Measurements from ENCODE around the gene WARS2.

DNA sequence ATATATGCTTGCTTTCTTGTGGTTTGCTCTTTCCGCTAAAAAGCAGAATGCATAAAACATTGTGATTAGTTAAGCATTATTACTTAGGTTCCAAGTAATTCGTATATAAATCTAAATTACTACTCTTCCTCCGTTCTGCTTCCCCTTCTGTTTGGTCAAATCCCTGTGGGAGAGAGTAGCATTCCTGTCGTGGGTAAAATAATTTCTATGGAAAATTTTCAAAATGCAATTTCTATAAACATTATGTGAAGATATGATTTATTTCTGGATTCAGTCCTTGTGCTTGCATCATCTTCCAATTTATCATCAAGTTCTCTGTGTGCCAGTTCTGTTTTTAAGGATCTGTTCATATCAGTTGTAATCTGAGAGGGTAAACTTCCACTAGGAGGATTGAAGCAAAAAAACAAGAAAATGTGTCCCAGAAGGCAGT lies 7.2 kb upstream of the WARS2 start:
- TF ChIP-seq, protein P1, sequence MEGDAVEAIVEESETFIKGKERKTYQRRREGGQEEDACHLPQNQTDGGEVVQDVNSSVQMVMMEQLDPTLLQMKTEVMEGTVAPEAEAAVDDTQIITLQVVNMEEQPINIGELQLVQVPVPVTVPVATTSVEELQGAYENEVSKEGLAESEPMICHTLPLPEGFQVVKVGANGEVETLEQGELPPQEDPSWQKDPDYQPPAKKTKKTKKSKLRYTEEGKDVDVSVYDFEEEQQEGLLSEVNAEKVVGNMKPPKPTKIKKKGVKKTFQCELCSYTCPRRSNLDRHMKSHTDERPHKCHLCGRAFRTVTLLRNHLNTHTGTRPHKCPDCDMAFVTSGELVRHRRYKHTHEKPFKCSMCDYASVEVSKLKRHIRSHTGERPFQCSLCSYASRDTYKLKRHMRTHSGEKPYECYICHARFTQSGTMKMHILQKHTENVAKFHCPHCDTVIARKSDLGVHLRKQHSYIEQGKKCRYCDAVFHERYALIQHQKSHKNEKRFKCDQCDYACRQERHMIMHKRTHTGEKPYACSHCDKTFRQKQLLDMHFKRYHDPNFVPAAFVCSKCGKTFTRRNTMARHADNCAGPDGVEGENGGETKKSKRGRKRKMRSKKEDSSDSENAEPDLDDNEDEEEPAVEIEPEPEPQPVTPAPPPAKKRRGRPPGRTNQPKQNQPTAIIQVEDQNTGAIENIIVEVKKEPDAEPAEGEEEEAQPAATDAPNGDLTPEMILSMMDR (IDR thresholded peaks at IDR 0.05; ENCODE audit: low read length), result no peak
- TF ChIP-seq EZH2 (IDR thresholded peaks at IDR 0.05; ENCODE audit: borderline replicate concordance, low read length), result no peak

Measured in OCI-LY1 (cell line).